BJ (cell line): Measurements from ENCODE around the gene LCN10. TPM values are rescaled to one million over a fixed set of nuclear protein-coding genes. Genes with fewer than 3 reads are reported as not detected.
"Not testable (repeated sequence)": the region's sequence is repeated elsewhere in the genome, so short reads cannot be mapped to it uniquely, and the experiment has no call there.

Source experiments
- CTCF ChIA-PET: fragments of 350-600 bp; formaldehyde crosslinking; extraction: SDS; loops from one replicate; lab custom pipeline; 2021; ENCODE audit warnings: antibody characterized with exemption, inconsistent platforms; lab: Yijun Ruan, JAX
- POLR2A ChIA-PET: fragments of 300-600 bp; sonication (Branson Sonifier 250); formaldehyde crosslinking; extraction: SDS; loops from one replicate; lab custom pipeline; 2021; ENCODE audit warnings: antibody characterized with exemption; lab: Charles Lee
- DNase-seq: peaks from one replicate; pipeline ENCODE4 v3.0.0-alpha.2; 2011; ENCODE audit warnings: low read depth
- H3K27me3 ChIP-seq: 2 replicates; pipeline ENCODE4 v1.6.0; 2011; ENCODE audit warnings: low read length; ENCODE audit not compliant: control insufficient read depth, insufficient read depth
- H3K36me3 ChIP-seq: 2 replicates; pipeline ENCODE4 v1.5.1; 2011; ENCODE audit warnings: low read length; ENCODE audit not compliant: control insufficient read depth, insufficient read depth
- H3K4me3 ChIP-seq: 2 replicates; pipeline ENCODE4 v1.5.1; 2011; ENCODE audit warnings: low read depth, mild to moderate bottlenecking, control low read depth, low read length
- CTCF ChIP-seq: IDR thresholded peaks from 2 replicates; pipeline ENCODE4 v1.5.1; 2011; ENCODE audit warnings: low read depth, mild to moderate bottlenecking, control low read depth, inconsistent platforms, low read length, moderate library complexity; ENCODE audit not compliant: insufficient read depth
- polyA plus RNA-seq: library from polyadenylated mRNA; depleted of rRNA; stranded (reverse); fragments of >200 nt; gene quantifications from 2 replicates; pipeline ENCODE4 v1.2.3, GENCODE V29; 2011

LCN10 gene
- polyA plus RNA-seq, 1 experiment: not detected

GRCh38 chr9:136762915-136763648 lies 20.3 kb upstream of the LCN10 start:
- ChIA-PET CTCF (interaction anchor here (1.1 to 2.7 kb wide), 2 partner anchors 8 to 23 kb away, joined by 3 to 10 read pairs; no protein-coding TSS in a partner anchor), POLR2A (no interaction called here)
- Histone ChIP-seq H3K4me3 (no peak overlapping the region), H3K36me3 (no peaks in the 10 kb centered on the region), H3K27me3 (peaks cover 6% of the 10 kb centered on the region)
- TF ChIP-seq CTCF: no peak
- DNase-seq: no peak

GRCh38 chr9:136762221-136762691 lies 19.5 kb upstream of the LCN10 start:
- Histone ChIP-seq H3K27me3 (peaks cover 2% of the 10 kb centered on the region; the same call in 1 of the 2 replicates), H3K36me3 (no peaks in the 10 kb centered on the region), H3K4me3 (no peak overlapping the region)
- no peak for TF ChIP-seq CTCF
- DNase-seq: no peak
- ChIA-PET POLR2A (no interaction called here), CTCF (interaction anchor here (0.7 to 3.1 kb wide), 6 partner anchors 9 to 80 kb away, joined by 3 to 20 read pairs (median 4); partner anchors contain the start of gene AJM1)

- DNase-seq: no peak
- no peak for TF ChIP-seq CTCF
- H3K36me3 ChIP-seq: no peaks in the 10 kb centered on the region
- H3K4me3 ChIP-seq: no peak overlapping the region
- H3K27me3 ChIP-seq: peaks cover 2% of the 10 kb centered on the region; the same call in 1 of the 2 replicates
- POLR2A ChIA-PET: no interaction called here
- CTCF ChIA-PET: interaction anchor here (0.7 to 3.1 kb wide), 10 partner anchors 10 to 81 kb away, joined by 3 to 20 read pairs (median 4); partner anchors contain the start of genes AJM1 and LCN10
Observed at GRCh38 chr9:136761545-136761981, 18.8 kb upstream of the LCN10 start.

GRCh38 chr9:136760834-136761544 lies 18.2 kb upstream of the LCN10 start:
- H3K27me3 ChIP-seq, H3K4me3 ChIP-seq, POLR2A ChIA-PET, H3K36me3 ChIP-seq: not testable (repeated sequence)
- CTCF ChIA-PET: interaction anchor here (0.8 to 3.1 kb wide), 11 partner anchors 8 to 81 kb away, joined by 3 to 20 read pairs (median 3); partner anchors contain the start of genes AJM1 and LCN10
- TF ChIP-seq CTCF: peak; percentile 84
- peak; percentile 9 for DNase-seq

GRCh38 chr9:136760424-136760823 lies 17.7 kb upstream of the LCN10 start:
- H3K36me3 ChIP-seq: no peaks in the 10 kb centered on the region
- H3K27me3 ChIP-seq: peaks cover 2% of the 10 kb centered on the region; the same call in 1 of the 2 replicates
- CTCF ChIA-PET: interaction anchor here (0.9 to 3.1 kb wide), 8 partner anchors 9 to 34 kb away, joined by 3 to 20 read pairs (median 4); no protein-coding TSS in a partner anchor
- DNase-seq: no peak
- no peak for TF ChIP-seq CTCF
- POLR2A ChIA-PET: no interaction called here
- no peak overlapping the region for H3K4me3 ChIP-seq
